DND-41 (cell line): ENCODE results near the gene OSGEP.

Experiments
- ATAC-seq: fragments of 200-7000 bp; cut with Tn5 transposase; 3 replicates; pipeline ENCODE4 v1.9.1; 2021; ENCODE audit warnings: low read depth; ENCODE audit not compliant: insufficient read depth
- DNase-seq: peaks from one replicate; pipeline ENCODE4 v3.0.0-alpha.2; 2020
- H2AFZ ChIP-seq: 2 replicates; pipeline ENCODE4 v1.6.0; 2012; ENCODE audit warnings: low read depth, low read length
- H3K27ac ChIP-seq: 2 replicates; pipeline ENCODE4 v1.5.1; 2012; ENCODE audit warnings: low read length, inconsistent platforms
- H3K27me3 ChIP-seq: fragments of 200-600 bp; sonication (generic); 2 replicates; pipeline ENCODE4 v1.6.0; 2012; ENCODE audit warnings: low read length, mild to moderate bottlenecking, inconsistent platforms; ENCODE audit not compliant: insufficient read depth, poor library complexity
- H3K36me3 ChIP-seq: 2 replicates; pipeline ENCODE4 v1.5.1; 2012; ENCODE audit warnings: low read length, inconsistent platforms; ENCODE audit not compliant: insufficient read depth
- H3K4me1 ChIP-seq: 2 replicates; pipeline ENCODE4 v1.5.1; 2012; ENCODE audit warnings: mild to moderate bottlenecking, low read length; ENCODE audit not compliant: insufficient read depth
- H3K4me2 ChIP-seq: 2 replicates; pipeline ENCODE4 v1.6.0; 2012; ENCODE audit warnings: mild to moderate bottlenecking, moderate library complexity, low read length, inconsistent platforms; ENCODE audit not compliant: insufficient read depth
- H3K4me3 ChIP-seq, 2 experiments: fragments of 200-600 bp in 1 of 2; shearing (Covaris generic) in 1 of 2; 2 replicates each; pipeline ENCODE4 v1.5.1; 2012 to 2016; ENCODE audit warnings: inconsistent platforms in 2 of 2, low read length in 2 of 2, mild to moderate bottlenecking in 2 of 2, low read depth in 1 of 2, moderate library complexity in 1 of 2
- H3K79me2 ChIP-seq: 2 replicates; pipeline ENCODE4 v1.6.0; 2012; ENCODE audit warnings: low read length, inconsistent platforms; ENCODE audit not compliant: insufficient read depth
- H3K9ac ChIP-seq: 2 replicates; pipeline ENCODE4 v1.6.0; 2012; ENCODE audit warnings: low read depth, mild to moderate bottlenecking, inconsistent platforms, low read length, moderate library complexity
- H3K9me3 ChIP-seq: 2 replicates; pipeline ENCODE4 v1.5.1; 2012; ENCODE audit warnings: low read length, moderate library complexity, mild to moderate bottlenecking, inconsistent platforms; ENCODE audit not compliant: insufficient read depth, severe bottlenecking
- H4K20me1 ChIP-seq: 2 replicates; pipeline ENCODE4 v1.6.0; 2012; ENCODE audit warnings: low read length; ENCODE audit not compliant: insufficient read depth
- CTCF ChIP-seq: IDR thresholded peaks from 2 replicates; pipeline ENCODE4 v1.5.1; 2012; ENCODE audit warnings: borderline replicate concordance, low read length, moderate library complexity, mild to moderate bottlenecking; ENCODE audit not compliant: poor library complexity, severe bottlenecking; ENCODE audit errors: extremely low read depth
- EZH2 ChIP-seq: IDR thresholded peaks from 3 replicates; pipeline ENCODE4 v1.6.1; 2012; ENCODE audit warnings: borderline replicate concordance, low read depth, mild to moderate bottlenecking, moderate library complexity, low read length, inconsistent platforms; ENCODE audit not compliant: severe bottlenecking

OSGEP gene

DNA sequence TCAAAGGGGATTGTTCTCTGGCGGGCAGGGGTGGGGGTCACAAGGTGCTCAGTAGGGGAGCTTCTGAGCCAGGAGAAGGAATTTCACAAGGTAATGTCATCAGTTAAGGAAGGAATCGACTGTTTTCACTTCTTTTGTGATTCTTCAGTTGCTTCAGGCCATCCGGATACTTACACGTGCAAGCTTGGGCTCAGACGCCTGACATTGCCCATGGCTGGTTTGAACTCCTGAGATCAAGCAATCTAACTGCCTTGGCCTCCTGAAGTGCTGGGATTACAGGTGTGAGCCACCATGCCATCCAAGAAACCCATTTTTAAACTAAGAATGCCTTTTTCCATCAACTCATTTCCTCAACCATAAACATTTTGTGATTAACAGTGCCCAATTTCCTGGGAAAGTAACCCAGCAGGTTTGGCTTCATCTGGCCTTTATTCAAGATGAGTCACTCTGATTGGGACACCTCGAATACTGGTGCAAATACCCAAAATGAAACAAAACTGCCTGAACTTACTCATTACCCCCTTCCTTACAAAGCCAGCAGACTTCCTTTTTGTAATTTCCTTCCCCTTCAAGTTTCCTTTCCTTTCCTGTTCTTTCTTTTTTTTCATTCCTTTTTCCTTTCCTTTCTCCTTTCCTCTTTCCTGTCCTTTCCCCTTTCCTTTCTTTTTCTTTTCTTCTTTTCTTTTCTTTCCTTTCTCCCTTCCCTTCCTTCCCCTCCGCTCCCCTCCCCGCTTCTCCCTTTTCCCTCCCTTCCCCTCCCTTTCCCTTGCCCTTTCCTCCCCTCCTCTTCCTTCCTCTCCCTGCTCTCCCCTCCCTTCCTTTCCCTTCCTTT lies 40.5 kb upstream of the OSGEP start:
- Histone ChIP-seq H3K4me1 (no peaks in the 10 kb centered on the region), H3K27me3 (peaks cover 8% of the 10 kb centered on the region), H3K9me3 (no peaks in the 10 kb centered on the region), H3K79me2 (no peaks in the 10 kb centered on the region), H3K36me3 (no peaks in the 10 kb centered on the region), H2AFZ (no peak overlapping the region), H3K4me3 (no peak overlapping the region), H3K9ac (no peak overlapping the region), H3K27ac (no peak overlapping the region), H4K20me1 (no peaks in the 10 kb centered on the region), H3K4me2 (no peak overlapping the region)
- no peak for TF ChIP-seq EZH2
- no peak for TF ChIP-seq CTCF
- DNase-seq (no peak), ATAC-seq (no peak)

DNA sequence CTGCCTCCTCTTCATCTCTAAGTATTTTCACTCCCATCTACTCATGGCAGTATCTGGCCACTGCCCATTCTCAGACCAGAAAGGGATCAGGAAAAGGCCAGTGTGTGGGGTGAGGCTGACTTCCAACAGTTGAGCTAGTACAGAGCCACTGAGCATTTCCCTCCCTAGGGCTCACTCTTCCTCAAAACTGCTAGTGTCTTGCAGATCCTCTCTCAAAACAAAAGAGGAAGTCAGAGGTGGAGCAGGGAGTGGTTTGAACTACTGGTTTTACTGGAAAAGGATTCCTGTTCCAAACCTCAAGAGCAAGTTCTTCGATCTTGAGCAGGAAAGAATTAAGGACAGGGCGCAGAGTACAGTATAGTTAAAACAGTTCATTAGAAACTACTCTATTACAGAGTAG lies 39.0 kb upstream of the OSGEP start:
- Histone ChIP-seq H3K27ac (no peak overlapping the region), H4K20me1 (no peaks in the 10 kb centered on the region), H3K4me3 (no peak overlapping the region), H3K4me1 (no peaks in the 10 kb centered on the region), H3K79me2 (no peaks in the 10 kb centered on the region), H3K9me3 (no peaks in the 10 kb centered on the region), H3K36me3 (no peaks in the 10 kb centered on the region), H3K9ac (no peak overlapping the region), H2AFZ (no peak overlapping the region), H3K4me2 (no peak overlapping the region), H3K27me3 (peaks cover 8% of the 10 kb centered on the region)
- ATAC-seq: no peak
- no peak for DNase-seq
- TF ChIP-seq EZH2: no peak
- no peak for TF ChIP-seq CTCF

GRCh38 chr14:20492486-20492885 lies 37.9 kb upstream of the OSGEP start:
- Histone ChIP-seq H4K20me1 (no peaks in the 10 kb centered on the region), H3K4me2 (no peak overlapping the region), H2AFZ (no peak overlapping the region), H3K27me3 (peaks cover 8% of the 10 kb centered on the region), H3K4me1 (peaks cover 2% of the 10 kb centered on the region; the same call in 1 of the 2 replicates), H3K9ac (no peak overlapping the region), H3K9me3 (no peaks in the 10 kb centered on the region), H3K4me3 (no peak overlapping the region), H3K36me3 (no peaks in the 10 kb centered on the region), H3K79me2 (no peaks in the 10 kb centered on the region), H3K27ac (no peak overlapping the region)
- TF ChIP-seq EZH2 (no peak), CTCF (no peak)
- ATAC-seq (no peak), DNase-seq (no peak)
